DOHH2 (cell line): Measurements from ENCODE around the gene AHCY.

Source experiments
- H3F3A ChIP-seq: fragments of 200-600 bp; sonication (generic), shearing (Covaris generic); 2 replicates; pipeline ENCODE4 v1.6.0; 2016; ENCODE audit warnings: antibody characterized with exemption, mild to moderate bottlenecking; ENCODE audit not compliant: control insufficient read depth, insufficient read depth
- H3K27ac ChIP-seq: fragments of 200-600 bp; sonication (generic); 2 replicates; pipeline ENCODE4 v1.5.1; 2014; ENCODE audit warnings: low read depth, mild to moderate bottlenecking, low read length, moderate library complexity
- H3K27me3 ChIP-seq: fragments of 200-600 bp; sonication (generic); 2 replicates; pipeline ENCODE4 v1.6.1; 2014; ENCODE audit warnings: mild to moderate bottlenecking, low read length, mixed read lengths; ENCODE audit not compliant: control insufficient read depth
- H3K36me3 ChIP-seq: fragments of 200-600 bp; sonication (generic); 2 replicates; pipeline ENCODE4 v1.6.1; 2014; ENCODE audit warnings: mild to moderate bottlenecking, low read length, moderate library complexity, mixed read lengths; ENCODE audit not compliant: control insufficient read depth
- H3K4me1 ChIP-seq: fragments of 200-600 bp; sonication (generic); 2 replicates; pipeline ENCODE4 v1.6.1; 2014; ENCODE audit warnings: mild to moderate bottlenecking, low read length, mixed read lengths; ENCODE audit not compliant: control insufficient read depth
- H3K4me2 ChIP-seq: fragments of 200-600 bp; sonication (generic); 2 replicates; pipeline ENCODE4 v1.6.0; 2014; ENCODE audit warnings: mild to moderate bottlenecking, low read length, moderate library complexity
- H3K4me3 ChIP-seq: fragments of 200-600 bp; sonication (generic); 2 replicates; pipeline ENCODE4 v1.5.1; 2014; ENCODE audit warnings: mild to moderate bottlenecking, low read length, mixed read lengths
- H3K79me2 ChIP-seq: fragments of 200-600 bp; sonication (generic); 2 replicates; pipeline ENCODE4 v1.6.1; 2014; ENCODE audit warnings: mild to moderate bottlenecking, low read length, mixed read lengths; ENCODE audit not compliant: control insufficient read depth
- H3K9me2 ChIP-seq: fragments of 200-600 bp; sonication (generic); replicated peaks from 2 replicates; pipeline ENCODE4 v1.6.1; 2014; ENCODE audit warnings: mild to moderate bottlenecking, low read length, mixed read lengths; ENCODE audit not compliant: control insufficient read depth
- H3K9me3 ChIP-seq: fragments of 200-600 bp; sonication (generic); 2 replicates; pipeline ENCODE4 v1.6.1; 2014; ENCODE audit warnings: antibody characterized with exemption, low read length, mixed read lengths; ENCODE audit not compliant: control insufficient read depth, insufficient read depth
- H4K20me1 ChIP-seq: fragments of 200-600 bp; sonication (generic); 2 replicates; pipeline ENCODE4 v1.6.0; 2014; ENCODE audit warnings: low read depth, mild to moderate bottlenecking, antibody characterized with exemption, low read length, moderate library complexity; ENCODE audit not compliant: control insufficient read depth, insufficient read depth
- EZH2phosphoT487 ChIP-seq: fragments of 200-600 bp; sonication (generic); IDR thresholded peaks from 2 replicates; pipeline ENCODE4 v1.6.1; 2017; ENCODE audit warnings: borderline replicate concordance, mild to moderate bottlenecking, antibody characterized with exemption, low read length, moderate library complexity, mixed read lengths
- TF ChIP-seq, protein P1 (sequence below): fragments of 200-600 bp; sonication (generic); IDR thresholded peaks from one replicate; pipeline ENCODE4 v1.5.1; 2014; ENCODE audit warnings: antibody characterized with exemption, mild to moderate bottlenecking, low read depth, low read length; ENCODE audit not compliant: poor library complexity, severe bottlenecking

Gene AHCY

GRCh38 chr20:34320861-34321260, 17.7 kb upstream of the AHCY start:
- no peak overlapping the region for H3K27ac ChIP-seq
- no peaks in the 10 kb centered on the region for H3K27me3 ChIP-seq
- H3F3A ChIP-seq: no peaks in the 10 kb centered on the region

DNA sequence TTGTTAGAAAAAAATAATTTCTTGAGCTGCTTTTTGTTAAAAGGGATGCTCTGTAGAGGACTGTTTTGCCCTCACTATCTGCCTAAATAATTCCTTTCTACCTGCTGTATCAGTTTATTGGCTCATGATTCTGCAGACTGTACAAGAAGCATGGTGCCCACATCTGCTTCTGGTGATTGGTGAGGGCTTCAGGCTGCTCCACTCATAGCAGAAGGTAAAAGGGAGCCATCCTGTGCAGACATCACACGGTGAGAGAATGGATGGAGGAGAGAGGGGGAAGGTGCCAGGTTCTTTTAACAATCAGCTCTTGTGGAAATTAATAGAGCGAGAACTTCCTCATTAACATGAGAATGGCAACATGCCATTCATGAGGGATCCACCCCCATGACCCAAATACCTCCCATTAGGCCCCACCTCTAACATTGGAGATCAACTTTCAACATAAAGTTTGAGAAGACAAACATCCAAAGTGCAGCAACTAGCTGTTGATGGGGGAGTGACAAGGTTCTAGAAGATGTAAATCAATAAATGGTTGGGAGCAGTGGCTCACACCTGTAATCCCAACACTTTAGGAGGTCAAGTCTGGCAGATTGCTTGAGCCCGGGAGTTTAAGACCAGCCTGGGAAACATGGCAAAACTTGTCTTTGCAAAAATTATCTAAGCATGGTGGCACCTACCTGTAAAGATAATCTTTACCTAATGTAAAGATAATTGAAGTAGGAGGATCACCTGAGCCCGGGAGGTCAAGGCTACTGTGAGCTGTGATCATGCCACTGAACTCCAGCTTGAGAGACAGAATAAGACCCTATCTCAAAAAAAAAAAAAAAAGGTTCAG, 15.7 kb upstream of the AHCY start:
- peaks cover 15% of the 10 kb centered on the region for H3K4me1 ChIP-seq
- H3K27me3 ChIP-seq: no peaks in the 10 kb centered on the region
- H3K9me3 ChIP-seq: no peaks in the 10 kb centered on the region
- no peaks in the 10 kb centered on the region for H3F3A ChIP-seq
- TF ChIP-seq, protein P1, sequence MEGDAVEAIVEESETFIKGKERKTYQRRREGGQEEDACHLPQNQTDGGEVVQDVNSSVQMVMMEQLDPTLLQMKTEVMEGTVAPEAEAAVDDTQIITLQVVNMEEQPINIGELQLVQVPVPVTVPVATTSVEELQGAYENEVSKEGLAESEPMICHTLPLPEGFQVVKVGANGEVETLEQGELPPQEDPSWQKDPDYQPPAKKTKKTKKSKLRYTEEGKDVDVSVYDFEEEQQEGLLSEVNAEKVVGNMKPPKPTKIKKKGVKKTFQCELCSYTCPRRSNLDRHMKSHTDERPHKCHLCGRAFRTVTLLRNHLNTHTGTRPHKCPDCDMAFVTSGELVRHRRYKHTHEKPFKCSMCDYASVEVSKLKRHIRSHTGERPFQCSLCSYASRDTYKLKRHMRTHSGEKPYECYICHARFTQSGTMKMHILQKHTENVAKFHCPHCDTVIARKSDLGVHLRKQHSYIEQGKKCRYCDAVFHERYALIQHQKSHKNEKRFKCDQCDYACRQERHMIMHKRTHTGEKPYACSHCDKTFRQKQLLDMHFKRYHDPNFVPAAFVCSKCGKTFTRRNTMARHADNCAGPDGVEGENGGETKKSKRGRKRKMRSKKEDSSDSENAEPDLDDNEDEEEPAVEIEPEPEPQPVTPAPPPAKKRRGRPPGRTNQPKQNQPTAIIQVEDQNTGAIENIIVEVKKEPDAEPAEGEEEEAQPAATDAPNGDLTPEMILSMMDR: no peak
- no peak for TF ChIP-seq EZH2phosphoT487
- H3K4me2 ChIP-seq: no peak overlapping the region
- H3K79me2 ChIP-seq: no peaks in the 10 kb centered on the region
- no peak overlapping the region for H3K27ac ChIP-seq
- H4K20me1 ChIP-seq: no peaks in the 10 kb centered on the region
- H3K4me3 ChIP-seq: no peak overlapping the region
- no peaks in the 10 kb centered on the region for H3K36me3 ChIP-seq
- H3K9me2 ChIP-seq: no peaks in the 10 kb centered on the region

More at GRCh38 chr20:34320861-34321260, 17.7 kb upstream of the AHCY start:
- no peak for TF ChIP-seq EZH2phosphoT487
- TF ChIP-seq, protein P1: no peak
- Histone ChIP-seq H3K9me3 (no peaks in the 10 kb centered on the region), H3K79me2 (no peaks in the 10 kb centered on the region), H3K4me1 (peaks cover 15% of the 10 kb centered on the region), H3K4me3 (no peak overlapping the region), H3K36me3 (no peaks in the 10 kb centered on the region), H4K20me1 (no peaks in the 10 kb centered on the region), H3K4me2 (no peak overlapping the region), H3K9me2 (no peaks in the 10 kb centered on the region)

DNA sequence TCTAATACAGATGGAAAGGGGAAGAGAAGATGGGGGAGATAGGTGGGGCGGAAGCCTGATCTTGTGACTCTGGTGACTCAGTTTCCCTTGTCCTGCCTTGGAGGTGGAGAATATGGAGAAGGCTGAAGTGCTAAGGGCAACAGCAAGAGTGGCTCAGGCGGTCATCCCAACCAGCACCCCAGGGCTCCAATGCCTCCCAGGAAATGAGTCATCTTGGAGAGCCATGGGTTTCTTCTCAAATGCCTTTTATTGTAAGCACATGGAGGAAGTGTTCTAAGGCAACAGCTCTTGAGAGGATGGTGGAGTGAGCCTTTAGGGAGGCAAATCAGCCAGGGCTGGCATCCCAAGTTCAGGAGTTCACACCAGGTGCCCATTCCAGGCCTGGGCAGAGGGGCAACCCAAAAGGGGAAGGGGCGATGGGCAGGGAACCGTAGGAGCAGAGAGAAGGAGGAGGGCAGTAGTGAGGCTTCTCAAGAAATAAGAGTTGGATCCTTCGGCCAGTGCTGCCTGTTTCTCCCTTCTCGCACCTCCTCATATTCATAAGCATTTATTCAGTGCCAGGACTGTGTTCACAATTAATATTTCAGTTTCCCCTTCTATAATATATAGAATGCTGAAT, 13.2 kb upstream of the AHCY start:
- Histone ChIP-seq H3K36me3 (no peaks in the 10 kb centered on the region), H3K4me1 (peaks cover 7% of the 10 kb centered on the region), H3F3A (no peaks in the 10 kb centered on the region), H4K20me1 (no peaks in the 10 kb centered on the region), H3K9me3 (no peaks in the 10 kb centered on the region), H3K27me3 (peaks cover 11% of the 10 kb centered on the region), H3K27ac (no peak overlapping the region), H3K4me2 (no peak overlapping the region), H3K4me3 (no peak overlapping the region), H3K79me2 (no peaks in the 10 kb centered on the region), H3K9me2 (no peaks in the 10 kb centered on the region)
- TF ChIP-seq EZH2phosphoT487: no peak
- TF ChIP-seq, protein P1: no peak
